H1 (cell line): Measurements from ENCODE around the gene LCE5A.

ENCODE experiments used
- BRCA1 ChIP-seq: IDR thresholded peaks from 2 replicates; pipeline ENCODE4 v1.6.1; 2012; ENCODE audit warnings: low read depth, low read length, improper control_type of control experiment
- CHD1 ChIP-seq: IDR thresholded peaks from 2 replicates; pipeline ENCODE4 v1.6.1; 2012; ENCODE audit warnings: low read depth, low read length, improper control_type of control experiment
- CREB1 ChIP-seq: IDR thresholded peaks from 2 replicates; pipeline ENCODE4 v1.6.1; 2012; ENCODE audit warnings: inconsistent platforms
- CTCF ChIP-seq, 3 experiments: IDR thresholded peaks; 1 replicate in 2 of 3; 2 replicates in 1 of 3; pipeline versions ENCODE4 v1.5.1 to v1.6.1; 2011; ENCODE audit warnings: low read length in 3 of 3, mild to moderate bottlenecking in 3 of 3, inconsistent platforms in 2 of 3, low read depth in 1 of 3, moderate library complexity in 1 of 3; ENCODE audit not compliant: insufficient read depth in 1 of 3; ENCODE audit errors: control extremely low read depth in 1 of 3
- EP300 ChIP-seq, 2 experiments: IDR thresholded peaks; 1 replicate in 1 of 2; 2 replicates in 1 of 2; pipeline ENCODE4 v1.6.1; 2011 to 2012; ENCODE audit warnings: low read depth in 2 of 2, low read length in 2 of 2, mild to moderate bottlenecking in 2 of 2, borderline replicate concordance in 1 of 2, inconsistent platforms in 1 of 2, moderate library complexity in 1 of 2
- GABPA ChIP-seq: IDR thresholded peaks from 2 replicates; pipeline ENCODE4 v1.6.1; 2011; ENCODE audit warnings: mild to moderate bottlenecking, low read length, moderate library complexity, borderline replicate concordance; ENCODE audit not compliant: insufficient read depth
- KDM1A ChIP-seq: fragments of 200-600, 300-600 bp; sonication (generic); IDR thresholded peaks from 2 replicates; pipeline ENCODE4 v1.7.1; 2016; ENCODE audit warnings: mild to moderate bottlenecking, low read length, borderline replicate concordance
- MAX ChIP-seq: IDR thresholded peaks from 2 replicates; pipeline ENCODE4 v1.6.1; 2012; ENCODE audit warnings: inconsistent platforms
- POLR2A ChIP-seq, 2 experiments: IDR thresholded peaks; 1 replicate in 1 of 2; 2 replicates in 1 of 2; pipeline ENCODE4 v1.6.1; 2011; ENCODE audit warnings: low read depth in 2 of 2, low read length in 2 of 2, mild to moderate bottlenecking in 2 of 2; ENCODE audit errors: control extremely low read depth in 1 of 2
- POLR2AphosphoS5 ChIP-seq: IDR thresholded peaks from 2 replicates; pipeline ENCODE4 v1.6.1; 2011; ENCODE audit warnings: low read depth, low read length
- RAD21 ChIP-seq, 2 experiments: IDR thresholded peaks in 1 of 2; conservative IDR thresholded peaks in 1 of 2; 2 replicates each; pipeline ENCODE4 v1.6.1; 2011; ENCODE audit warnings: low read depth in 2 of 2, low read length in 2 of 2, improper control_type of control experiment in 1 of 2, inconsistent platforms in 1 of 2, mild to moderate bottlenecking in 1 of 2, moderate library complexity in 1 of 2
- SP4 ChIP-seq: IDR thresholded peaks from 2 replicates; pipeline ENCODE4 v1.6.1; 2012; ENCODE audit warnings: low read length, inconsistent platforms
- USF2 ChIP-seq: IDR thresholded peaks from 2 replicates; pipeline ENCODE4 v1.6.1; 2011; ENCODE audit warnings: low read length, improper control_type of control experiment

- TF ChIP-seq CTCF (IDR thresholded peaks at IDR 0.05; ENCODE audit: control extremely low read depth in 1 of 3, insufficient read depth in 1 of 3, low read depth in 1 of 3, low read length in 3 of 3), result no peak
- no peak for TF ChIP-seq POLR2A (IDR thresholded peaks at IDR 0.05; ENCODE audit: control extremely low read depth in 1 of 2, low read depth in 2 of 2, low read length in 2 of 2)
- no peak for TF ChIP-seq KDM1A
- no peak for TF ChIP-seq BRCA1
- no peak for TF ChIP-seq EP300 (IDR thresholded peaks at IDR 0.05; ENCODE audit: borderline replicate concordance in 1 of 2, low read depth in 2 of 2, low read length in 2 of 2)
- no peak for TF ChIP-seq RAD21 (IDR thresholded peaks at IDR 0.05 in 1 of 2, conservative IDR thresholded peaks at IDR 0.05 in 1 of 2; ENCODE audit: low read depth in 2 of 2, low read length in 2 of 2)
- no peak for TF ChIP-seq POLR2AphosphoS5
- no peak for TF ChIP-seq SP4
- no peak for TF ChIP-seq MAX
- TF ChIP-seq CHD1, result no peak
- TF ChIP-seq GABPA, result no peak
- no peak for TF ChIP-seq USF2
- no peak for TF ChIP-seq CREB1
Measured at GRCh38 chr1:152462636-152463035, 48.0 kb upstream of the LCE5A start.
